Neural cell (in vitro differentiated cells): ENCODE data around the gene QRFPR.

ENCODE experiments used
- CTCF ChIP-seq: fragments of 450-650 bp; IDR thresholded peaks from 2 replicates; pipeline ENCODE4 v1.5.1; 2014; ENCODE audit warnings: antibody characterized with exemption, mild to moderate bottlenecking, moderate library complexity; ENCODE audit not compliant: poor library complexity, severe bottlenecking
- EP300 ChIP-seq: fragments of 450-650 bp; conservative IDR thresholded peaks from 2 replicates; pipeline ENCODE4 v1.6.1; 2014; ENCODE audit warnings: antibody characterized with exemption, mild to moderate bottlenecking, moderate library complexity; ENCODE audit not compliant: poor library complexity, severe bottlenecking
- EZH2 ChIP-seq: fragments of 200-600, 300-800 bp; shearing (Covaris generic), sonication (generic); IDR thresholded peaks from 2 replicates; pipeline ENCODE4 v1.6.1; 2014; ENCODE audit warnings: antibody characterized with exemption, low read length, borderline replicate concordance, mild to moderate bottlenecking; ENCODE audit not compliant: insufficient read depth, poor library complexity, severe bottlenecking
- MXI1 ChIP-seq: fragments of 450-650 bp; conservative IDR thresholded peaks from 2 replicates; pipeline ENCODE4 v1.6.1; 2014; ENCODE audit warnings: antibody characterized with exemption, mild to moderate bottlenecking; ENCODE audit not compliant: poor library complexity, severe bottlenecking
- POLR2AphosphoS5 ChIP-seq: IDR thresholded peaks from 2 replicates; pipeline ENCODE4 v1.6.1; 2012
- RAD21 ChIP-seq: fragments of 450-650 bp; conservative IDR thresholded peaks from 2 replicates; pipeline ENCODE4 v1.6.1; 2014; ENCODE audit warnings: antibody characterized with exemption, mild to moderate bottlenecking, moderate library complexity
- REST ChIP-seq: IDR thresholded peaks from 2 replicates; pipeline ENCODE4 v1.6.1; 2012; ENCODE audit warnings: borderline replicate concordance
- SMC3 ChIP-seq: fragments of 450-650 bp; conservative IDR thresholded peaks from 2 replicates; pipeline ENCODE4 v1.6.1; 2014; ENCODE audit warnings: antibody characterized with exemption, mild to moderate bottlenecking, moderate library complexity; ENCODE audit not compliant: poor library complexity
- TAF1 ChIP-seq: IDR thresholded peaks from 2 replicates; pipeline ENCODE4 v1.6.1; 2012; ENCODE audit warnings: low read depth

GRCh38 chr4:121353213-121353612 lies 27.6 kb downstream of the QRFPR start:
- TF ChIP-seq CTCF (no peak), EP300 (no peak), REST (no peak), POLR2AphosphoS5 (no peak), MXI1 (no peak), EZH2 (no peak), RAD21 (no peak), TAF1 (no peak), SMC3 (no peak)
